Prostate gland (tissue), 2 donors: ENCODE measurements around the gene KCTD17.

Experiments used
- CTCF ChIP-seq, 4 experiments: fragments of 200-600 bp in 2 of 4; fragments of 450-650 bp in 2 of 4; sonication (generic) in 2 of 4; IDR thresholded peaks; 1 replicate in 3 of 4; 2 replicates in 1 of 4; pipeline ENCODE4 v1.5.1; 2016 to 2019; ENCODE audit warnings: antibody characterized with exemption in 4 of 4, mild to moderate bottlenecking in 2 of 4, moderate library complexity in 2 of 4
- POLR2A ChIP-seq: fragments of 450-650 bp; IDR thresholded peaks from one replicate; pipeline ENCODE4 v1.6.1; 2016; ENCODE audit warnings: antibody characterized with exemption, mild to moderate bottlenecking
- POLR2AphosphoS5 ChIP-seq: sonication (generic); formaldehyde crosslinking; IDR thresholded peaks from one replicate; pipeline ENCODE4 v1.6.1; 2017; ENCODE audit warnings: antibody characterized with exemption

- TF ChIP-seq POLR2A (no peak), POLR2AphosphoS5 (no peak), CTCF (IDR thresholded peaks at IDR 0.05) (no peak)
These were observed 17.3 kb downstream of the KCTD17 start for GRCh38 chr22:37068859-37069258.
